Fibroblast of pulmonary artery (primary cell): ENCODE measurements around the gene SMARCC2.
A peak's percentile ranks its signal among the peaks of the same experiment; 100 is the strongest.
"Not testable (repeated sequence)": the region's sequence is repeated elsewhere in the genome, so short reads cannot be mapped to it uniquely, and the experiment has no call there.

Experiments used
- DNase-seq: peaks from one replicate; pipeline ENCODE4 v3.0.0-alpha.2; 2010; ENCODE audit warnings: low read depth
- H3K4me3 ChIP-seq: replicated peaks from 2 replicates; pipeline ENCODE4 v1.5.1; 2011; ENCODE audit warnings: low read depth, mild to moderate bottlenecking, control low read depth, low read length, moderate library complexity
- CTCF ChIP-seq: IDR thresholded peaks from 2 replicates; pipeline ENCODE4 v1.5.1; 2011; ENCODE audit warnings: mild to moderate bottlenecking, control low read depth, low read length, inconsistent platforms; ENCODE audit errors: missing control alignments

SMARCC2 gene

GRCh38 chr12:56157201-56158028 is 31.9 kb downstream of the SMARCC2 start:
- peak; percentile 89 for DNase-seq
- peak overlapping the region; percentile 99 for H3K4me3 ChIP-seq
- peak; percentile 72 for TF ChIP-seq CTCF

GRCh38 chr12:56156464-56157200 is 32.7 kb downstream of the SMARCC2 start:
- not testable (repeated sequence) for DNase-seq
- peak overlapping the region; percentile 99 for H3K4me3 ChIP-seq

- no peak for DNase-seq
- no peak overlapping the region for H3K4me3 ChIP-seq
- no peak for TF ChIP-seq CTCF
Measured at GRCh38 chr12:56155256-56155845, 33.9 kb downstream of the SMARCC2 start.

GRCh38 chr12:56154818-56155217 is 34.5 kb downstream of the SMARCC2 start:
- DNase-seq: no peak

GRCh38 chr12:56154246-56154771 is 35.0 kb downstream of the SMARCC2 start:
- DNase-seq: no peak
- no peak overlapping the region for H3K4me3 ChIP-seq
- no peak for TF ChIP-seq CTCF

More at GRCh38 chr12:56154818-56155217, 34.5 kb downstream of the SMARCC2 start:
- no peak overlapping the region for H3K4me3 ChIP-seq
- no peak for TF ChIP-seq CTCF

- TF ChIP-seq CTCF: no peak
- no peak for DNase-seq
- peak overlapping the region; percentile 79 for H3K4me3 ChIP-seq
Measured at GRCh38 chr12:56153678-56154065, 35.6 kb downstream of the SMARCC2 start.
